Adrenal gland (tissue), 5 donors: ENCODE measurements around the gene ACOX3.

ENCODE experiments used
- POLR2A ChIP-seq, 2 donors: fragments of 450-650 bp; IDR thresholded peaks; one replicate each; pipeline ENCODE4 v1.6.1; 2017; ENCODE audit warnings: antibody characterized with exemption in 2 of 2, mild to moderate bottlenecking in 2 of 2, moderate library complexity in 1 of 2
- TF ChIP-seq, protein P1 (sequence below), 6 experiments: fragments of 450-650 bp in 4 of 6; fragments of 200-600 bp in 2 of 6; sonication (generic) in 1 of 6; IDR thresholded peaks; 1 replicate in 5 of 6; 2 replicates in 1 of 6; pipeline versions ENCODE4 v1.5.1 to v1.8.0; 2016 to 2021; ENCODE audit warnings: antibody characterized with exemption in 6 of 6, mild to moderate bottlenecking in 2 of 6, moderate library complexity in 1 of 6
- donor health status: DM: no; HTN: no; CAD: no.

- TF ChIP-seq, protein P1, sequence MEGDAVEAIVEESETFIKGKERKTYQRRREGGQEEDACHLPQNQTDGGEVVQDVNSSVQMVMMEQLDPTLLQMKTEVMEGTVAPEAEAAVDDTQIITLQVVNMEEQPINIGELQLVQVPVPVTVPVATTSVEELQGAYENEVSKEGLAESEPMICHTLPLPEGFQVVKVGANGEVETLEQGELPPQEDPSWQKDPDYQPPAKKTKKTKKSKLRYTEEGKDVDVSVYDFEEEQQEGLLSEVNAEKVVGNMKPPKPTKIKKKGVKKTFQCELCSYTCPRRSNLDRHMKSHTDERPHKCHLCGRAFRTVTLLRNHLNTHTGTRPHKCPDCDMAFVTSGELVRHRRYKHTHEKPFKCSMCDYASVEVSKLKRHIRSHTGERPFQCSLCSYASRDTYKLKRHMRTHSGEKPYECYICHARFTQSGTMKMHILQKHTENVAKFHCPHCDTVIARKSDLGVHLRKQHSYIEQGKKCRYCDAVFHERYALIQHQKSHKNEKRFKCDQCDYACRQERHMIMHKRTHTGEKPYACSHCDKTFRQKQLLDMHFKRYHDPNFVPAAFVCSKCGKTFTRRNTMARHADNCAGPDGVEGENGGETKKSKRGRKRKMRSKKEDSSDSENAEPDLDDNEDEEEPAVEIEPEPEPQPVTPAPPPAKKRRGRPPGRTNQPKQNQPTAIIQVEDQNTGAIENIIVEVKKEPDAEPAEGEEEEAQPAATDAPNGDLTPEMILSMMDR (IDR thresholded peaks at IDR 0.05): no peak
- TF ChIP-seq POLR2A (IDR thresholded peaks at IDR 0.05): no peak
These were observed 117.5 kb downstream of the ACOX3 start for GRCh38 chr4:8322794-8323704.
